HEK293T (cell line): Measurements from ENCODE around the gene LRCH4.

ENCODE experiments used
- BHLHE40 ChIP-seq: fragments of 450-650 bp; IDR thresholded peaks from 2 replicates; pipeline ENCODE4 v1.6.1; 2016; ENCODE audit warnings: mild to moderate bottlenecking, moderate library complexity, borderline replicate concordance
- FOXA1 ChIP-seq: fragments of 450-650 bp; IDR thresholded peaks from 2 replicates; pipeline ENCODE4 v1.6.1; 2016; ENCODE audit warnings: mild to moderate bottlenecking
- NFRKB ChIP-seq: fragments of 450-650 bp; IDR thresholded peaks from 2 replicates; pipeline ENCODE4 v1.6.1; 2016; ENCODE audit warnings: mild to moderate bottlenecking, moderate library complexity
- PKNOX1 ChIP-seq: fragments of 450-650 bp; IDR thresholded peaks from 2 replicates; pipeline ENCODE4 v1.6.1; 2016
- SP1 ChIP-seq: fragments of 450-650 bp; IDR thresholded peaks from 2 replicates; pipeline ENCODE4 v1.6.1; 2017
- SUZ12 ChIP-seq: fragments of 450-650 bp; IDR thresholded peaks from 2 replicates; pipeline ENCODE4 v1.6.1; 2016; ENCODE audit warnings: mild to moderate bottlenecking

GRCh38 chr7:100612730-100613390, 26.9 kb upstream of the LRCH4 start:
- TF ChIP-seq PKNOX1 (no peak), SP1 (no peak), NFRKB (no peak), FOXA1 (no peak), SUZ12 (no peak), BHLHE40 (no peak)
